ENCODE measurements around the gene DNAI2. TPM values are rescaled to one million over a fixed set of nuclear protein-coding genes. Genes with fewer than 3 reads are reported as not detected.
A peak's percentile ranks its signal among the peaks of the same experiment; 100 is the strongest.

The DNAI2 gene
- total and polyA plus RNA-seq, 7 experiments from 2014 or later, result 0.15 to 1.8 (median 0.88) TPM; not detected in 1

GRCh38 chr17:74355065-74355464, 81.0 kb downstream of the DNAI2 start:
- no peak for DNase-seq
- Histone ChIP-seq H3K4me3 (ENCODE audit: low read length) (no peak overlapping the region), H3K9me3 (ENCODE audit: control insufficient read depth in 2 of 3, low read length in 3 of 3) (no peaks in the 10 kb centered on the region), H3K36me3 (ENCODE audit: control insufficient read depth in 2 of 3, insufficient read depth in 3 of 3, low read length in 3 of 3) (no peaks in the 10 kb centered on the region), H3K27me3 (ENCODE audit: control insufficient read depth in 2 of 2, insufficient read depth in 2 of 2, low read length in 2 of 2) (peaks cover 0 to 16% of the 10 kb centered on the region in 2 donors), H3K27ac (ENCODE audit: low read depth, low read length) (no peak overlapping the region), H3K4me1 (ENCODE audit: control insufficient read depth in 2 of 2, insufficient read depth in 2 of 2, low read length in 2 of 2) (no peaks in the 10 kb centered on the region)
- H3K27me3 Mint-ChIP-seq, result peaks cover 41 to 71% (median 45%) of the 10 kb centered on the region in 5 donors
- intact Hi-C loops (cut with micrococcal nuclease), result loop anchor here in 1 of 2 donors (2.0 kb wide), 1 partner anchor 144 kb away; no protein-coding TSS in a partner anchor
- no peaks in the 10 kb centered on the region for H3K36me3 Mint-ChIP-seq
- no peak overlapping the region for H3K27ac Mint-ChIP-seq
- H3K4me1 Mint-ChIP-seq, result peaks cover 0 to 12% (median 8%) of the 10 kb centered on the region in 7 donors
- no peak for ATAC-seq
- no peaks in the 10 kb centered on the region for H3K9me3 Mint-ChIP-seq
- ChIA-PET CTCF (no interaction called here), POLR2A (no interaction called here)
- H3K4me3 Mint-ChIP-seq, result no peak overlapping the region

- Histone ChIP-seq H3K4me1 (ENCODE audit: control insufficient read depth in 2 of 2, insufficient read depth in 2 of 2, low read length in 2 of 2) (no peaks in the 10 kb centered on the region), H3K36me3 (ENCODE audit: control insufficient read depth in 2 of 3, insufficient read depth in 3 of 3, low read length in 3 of 3) (no peaks in the 10 kb centered on the region), H3K4me3 (ENCODE audit: low read length) (no peak overlapping the region), H3K27ac (ENCODE audit: low read depth, low read length) (no peak overlapping the region), H3K27me3 (ENCODE audit: control insufficient read depth in 2 of 2, insufficient read depth in 2 of 2, low read length in 2 of 2) (peaks cover 0 to 13% of the 10 kb centered on the region in 2 donors), H3K9me3 (ENCODE audit: control insufficient read depth in 2 of 3, low read length in 3 of 3) (no peaks in the 10 kb centered on the region)
- Mint-ChIP-seq H3K27ac (no peak overlapping the region), H3K27me3 (peaks cover 45 to 64% (median 57%) of the 10 kb centered on the region in 5 donors), H3K9me3 (no peaks in the 10 kb centered on the region), H3K36me3 (no peaks in the 10 kb centered on the region), H3K4me1 (peaks cover 0 to 14% (median 11%) of the 10 kb centered on the region in 7 donors), H3K4me3 (peak overlapping the region in 2 of 10 donors; percentile 32 to 56)
- DNase-seq, result no peak
- ChIA-PET CTCF (interaction anchor here (1.0 kb wide), 2 partner anchors 12 to 103 kb away, joined by 3 to 4 read pairs; no protein-coding TSS in a partner anchor), POLR2A (no interaction called here)
- intact Hi-C loops (cut with micrococcal nuclease), result no loop called here
- ATAC-seq, result peak; percentile 18
These were observed 82.8 kb downstream of the DNAI2 start for GRCh38 chr17:74356646-74357465.

GRCh38 chr17:74357466-74357809, 83.4 kb downstream of the DNAI2 start:
- peaks cover 45 to 60% (median 56%) of the 10 kb centered on the region in 5 donors for H3K27me3 Mint-ChIP-seq
- ChIA-PET CTCF (interaction anchor here (1.0 kb wide), 1 partner anchor 103 kb away, joined by 4 read pairs; no protein-coding TSS in a partner anchor), POLR2A (no interaction called here)
- Histone ChIP-seq H3K36me3 (ENCODE audit: control insufficient read depth in 2 of 3, insufficient read depth in 3 of 3, low read length in 3 of 3) (no peaks in the 10 kb centered on the region), H3K27me3 (ENCODE audit: control insufficient read depth in 2 of 2, insufficient read depth in 2 of 2, low read length in 2 of 2) (peaks cover 0 to 13% of the 10 kb centered on the region in 2 donors), H3K9me3 (ENCODE audit: control insufficient read depth in 2 of 3, low read length in 3 of 3) (no peaks in the 10 kb centered on the region), H3K27ac (ENCODE audit: low read depth, low read length) (no peak overlapping the region), H3K4me3 (ENCODE audit: low read length) (no peak overlapping the region), H3K4me1 (ENCODE audit: control insufficient read depth in 2 of 2, insufficient read depth in 2 of 2, low read length in 2 of 2) (no peaks in the 10 kb centered on the region)
- H3K4me3 Mint-ChIP-seq, result peak overlapping the region in 5 of 10 donors; percentile 5 to 70 (median 58)
- ATAC-seq (no peak), DNase-seq (no peak)
- H3K4me1 Mint-ChIP-seq, result peaks cover 0 to 14% (median 11%) of the 10 kb centered on the region in 7 donors
- H3K9me3 Mint-ChIP-seq, result no peaks in the 10 kb centered on the region
- H3K27ac Mint-ChIP-seq, result no peak overlapping the region
- no peaks in the 10 kb centered on the region for H3K36me3 Mint-ChIP-seq
- intact Hi-C loops (cut with micrococcal nuclease), result no loop called here

- peak overlapping the region in 1 of 9 donors; percentile 16 for H3K27ac Mint-ChIP-seq
- ATAC-seq, result no peak
- no peaks in the 10 kb centered on the region for H3K9me3 Mint-ChIP-seq
- H3K4me3 Mint-ChIP-seq, result peak overlapping the region in 3 of 10 donors; percentile 27 to 53 (median 36)
- H3K4me1 Mint-ChIP-seq, result peaks cover 0 to 12% (median 9%) of the 10 kb centered on the region in 7 donors
- Histone ChIP-seq H3K36me3 (ENCODE audit: control insufficient read depth in 2 of 3, insufficient read depth in 3 of 3, low read length in 3 of 3) (no peaks in the 10 kb centered on the region), H3K4me3 (ENCODE audit: low read length) (no peak overlapping the region), H3K9me3 (ENCODE audit: control insufficient read depth in 2 of 3, low read length in 3 of 3) (no peaks in the 10 kb centered on the region), H3K4me1 (ENCODE audit: control insufficient read depth in 2 of 2, insufficient read depth in 2 of 2, low read length in 2 of 2) (no peaks in the 10 kb centered on the region), H3K27me3 (ENCODE audit: control insufficient read depth in 2 of 2, insufficient read depth in 2 of 2, low read length in 2 of 2) (peaks cover 0 to 13% of the 10 kb centered on the region in 2 donors), H3K27ac (ENCODE audit: low read depth, low read length) (no peak overlapping the region)
- DNase-seq, result no peak
- intact Hi-C loops (cut with micrococcal nuclease), result no loop called here
- ChIA-PET POLR2A (no interaction called here), CTCF (interaction anchor here (1.3 kb wide), 1 partner anchor 10 kb away, joined by 5 read pairs; no protein-coding TSS in a partner anchor)
- peaks cover 33 to 47% (median 44%) of the 10 kb centered on the region in 5 donors for H3K27me3 Mint-ChIP-seq
- H3K36me3 Mint-ChIP-seq, result no peaks in the 10 kb centered on the region
These were observed 84.7 kb downstream of the DNAI2 start for GRCh38 chr17:74358697-74359096.

- ATAC-seq, result no peak
- H3K27ac Mint-ChIP-seq, result no peak overlapping the region
- intact Hi-C loops (cut with micrococcal nuclease), result loop anchor here in 1 of 2 donors (2.0 kb wide), 1 partner anchor 157 kb away; the partner anchor contains the start of gene RPL38
- H3K4me3 Mint-ChIP-seq, result no peak overlapping the region
- ChIA-PET CTCF (interaction anchor here (1.3 to 1.7 kb wide), 4 partner anchors 8 to 149 kb away, joined by 4 to 5 read pairs (median 5); partner anchors contain the start of gene TTYH2), POLR2A (no interaction called here)
- DNase-seq, result no peak
- H3K9me3 Mint-ChIP-seq, result no peaks in the 10 kb centered on the region
- peaks cover 23 to 36% (median 32%) of the 10 kb centered on the region in 5 donors for H3K27me3 Mint-ChIP-seq
- H3K36me3 ChIP-seq (ENCODE audit: control insufficient read depth in 2 of 3, insufficient read depth in 3 of 3, low read length in 3 of 3), result no peaks in the 10 kb centered on the region
- no peaks in the 10 kb centered on the region for H3K4me1 ChIP-seq (ENCODE audit: control insufficient read depth in 2 of 2, insufficient read depth in 2 of 2, low read length in 2 of 2)
- H3K27me3 ChIP-seq (ENCODE audit: control insufficient read depth in 2 of 2, insufficient read depth in 2 of 2, low read length in 2 of 2), result peaks cover 0 to 9% of the 10 kb centered on the region in 2 donors
- no peaks in the 10 kb centered on the region for H3K9me3 ChIP-seq (ENCODE audit: control insufficient read depth in 2 of 3, low read length in 3 of 3)
- peaks cover 0 to 11% (median 4%) of the 10 kb centered on the region in 7 donors for H3K4me1 Mint-ChIP-seq
- no peaks in the 10 kb centered on the region for H3K36me3 Mint-ChIP-seq
- no peak overlapping the region for H3K4me3 ChIP-seq (ENCODE audit: low read length)
- no peak overlapping the region for H3K27ac ChIP-seq (ENCODE audit: low read depth, low read length)
These were observed 85.9 kb downstream of the DNAI2 start for GRCh38 chr17:74359916-74360315.

- H3K4me1 ChIP-seq (ENCODE audit: control insufficient read depth in 2 of 2, insufficient read depth in 2 of 2, low read length in 2 of 2), result no peaks in the 10 kb centered on the region
- H3K36me3 ChIP-seq (ENCODE audit: control insufficient read depth in 2 of 3, insufficient read depth in 3 of 3, low read length in 3 of 3), result no peaks in the 10 kb centered on the region
- H3K27ac ChIP-seq (ENCODE audit: low read depth, low read length), result no peak overlapping the region
- POLR2A ChIA-PET, result no interaction called here
- Mint-ChIP-seq H3K27ac (no peak overlapping the region), H3K27me3 (peaks cover 19 to 29% (median 25%) of the 10 kb centered on the region in 5 donors), H3K4me3 (no peak overlapping the region), H3K4me1 (peaks cover 0 to 11% (median 4%) of the 10 kb centered on the region in 7 donors), H3K9me3 (no peaks in the 10 kb centered on the region), H3K36me3 (no peaks in the 10 kb centered on the region)
- H3K27me3 ChIP-seq (ENCODE audit: control insufficient read depth in 2 of 2, insufficient read depth in 2 of 2, low read length in 2 of 2), result peaks cover 0 to 7% of the 10 kb centered on the region in 2 donors
- no peak overlapping the region for H3K4me3 ChIP-seq (ENCODE audit: low read length)
- DNase-seq (no peak), ATAC-seq (no peak)
- intact Hi-C loops (cut with micrococcal nuclease), result loop anchor here in 1 of 2 donors (1.0 to 2.0 kb wide), 3 partner anchors 60 to 158 kb away; partner anchors contain the start of gene RPL38
- H3K9me3 ChIP-seq (ENCODE audit: control insufficient read depth in 2 of 3, low read length in 3 of 3), result no peaks in the 10 kb centered on the region
- CTCF ChIA-PET, result interaction anchor here (1.5 to 1.7 kb wide), 2 partner anchors 148 to 150 kb away, joined by 4 to 5 read pairs; partner anchors contain the start of gene TTYH2
These were observed 86.8 kb downstream of the DNAI2 start for GRCh38 chr17:74360899-74361229.
